Large intestine (tissue), 3 donors: ENCODE measurements around the gene CPB1. TPM values are rescaled to one million over a fixed set of nuclear protein-coding genes. Genes with fewer than 3 reads are reported as not detected.

Source experiments
- DNase-seq, 2 donors: peaks; one replicate each; pipeline versions ENCODE4 v3.0.0 to v3.0.0-alpha.2; 2013
- H3K27ac ChIP-seq: one replicate; pipeline ENCODE4 v1.5.1; 2013; ENCODE audit warnings: low read length
- H3K27me3 ChIP-seq: 2 replicates; pipeline ENCODE4 v1.6.1; 2013; ENCODE audit warnings: low read length; ENCODE audit not compliant: control insufficient read depth, insufficient read depth
- H3K36me3 ChIP-seq: 2 replicates; pipeline ENCODE4 v1.6.1; 2013; ENCODE audit warnings: low read length; ENCODE audit not compliant: control insufficient read depth, insufficient read depth
- H3K4me1 ChIP-seq: one replicate; pipeline ENCODE4 v1.6.1; 2013; ENCODE audit warnings: low read length; ENCODE audit not compliant: control insufficient read depth, insufficient read depth
- H3K4me3 ChIP-seq: one replicate; pipeline ENCODE4 v1.5.1; 2013; ENCODE audit warnings: low read length
- H3K9me3 ChIP-seq: one replicate; pipeline ENCODE4 v1.6.1; 2013; ENCODE audit warnings: mild to moderate bottlenecking, low read depth, low read length, moderate library complexity; ENCODE audit not compliant: control insufficient read depth
- WGBS: methylation state at CpG from one replicate; pipeline ENCODE4 v1.1.5; 2013; ENCODE audit warnings: low lambda C conversion rate; ENCODE audit not compliant: insufficient coverage; 5-methylcytosine and 5-hydroxymethylcytosine counted together
- polyA plus RNA-seq: library from polyadenylated mRNA; unstranded; fragments of 120-200 nt; gene quantifications from one replicate; pipeline ENCODE4 v1.2.1, GENCODE V29; 2013

CPB1 gene
- polyA plus RNA-seq, 1 donor, result 1.9 TPM

- WGBS, result no CpG with 5 or more reads among the region's 1 CpG
- no peaks in the 10 kb centered on the region for H3K9me3 ChIP-seq
- H3K4me3 ChIP-seq, result no peak overlapping the region
- no peaks in the 10 kb centered on the region for H3K27me3 ChIP-seq
- no peak overlapping the region for H3K27ac ChIP-seq
- no peaks in the 10 kb centered on the region for H3K36me3 ChIP-seq
- H3K4me1 ChIP-seq, result no peaks in the 10 kb centered on the region
- DNase-seq, result no peak
Observed at GRCh38 chr3:148796799-148797198, 30.8 kb upstream of the CPB1 start.

- H3K4me1 ChIP-seq, result no peaks in the 10 kb centered on the region
- no peaks in the 10 kb centered on the region for H3K9me3 ChIP-seq
- no peak overlapping the region for H3K27ac ChIP-seq
- no peaks in the 10 kb centered on the region for H3K36me3 ChIP-seq
- 100% methylated on average over 1 of the region's 2 CpGs for WGBS
- no peak overlapping the region for H3K4me3 ChIP-seq
- no peak for DNase-seq
- no peaks in the 10 kb centered on the region for H3K27me3 ChIP-seq
Observed at GRCh38 chr3:148797795-148798194, 29.8 kb upstream of the CPB1 start.

- Histone ChIP-seq H3K27ac (no peak overlapping the region), H3K9me3 (no peaks in the 10 kb centered on the region), H3K4me1 (no peaks in the 10 kb centered on the region), H3K27me3 (no peaks in the 10 kb centered on the region), H3K36me3 (no peaks in the 10 kb centered on the region), H3K4me3 (no peak overlapping the region)
- 88% methylated on average over 1 of the region's 1 CpG for WGBS
- no peak for DNase-seq
Observed at GRCh38 chr3:148800414-148800813, 27.2 kb upstream of the CPB1 start.

- no peak overlapping the region for H3K4me3 ChIP-seq
- H3K4me1 ChIP-seq, result no peaks in the 10 kb centered on the region
- H3K36me3 ChIP-seq, result no peaks in the 10 kb centered on the region
- DNase-seq, result peak in 1 of 2 donors; percentile 11
- H3K27ac ChIP-seq, result no peak overlapping the region
- no CpG with 5 or more reads among the region's 2 CpGs for WGBS
- no peaks in the 10 kb centered on the region for H3K27me3 ChIP-seq
- no peaks in the 10 kb centered on the region for H3K9me3 ChIP-seq
Observed at GRCh38 chr3:148809835-148810234, 17.8 kb upstream of the CPB1 start.

GRCh38 chr3:148815316-148816110, 12.1 kb upstream of the CPB1 start:
- Histone ChIP-seq H3K4me3 (no peak overlapping the region), H3K27me3 (no peaks in the 10 kb centered on the region), H3K27ac (no peak overlapping the region), H3K9me3 (no peaks in the 10 kb centered on the region), H3K4me1 (no peaks in the 10 kb centered on the region), H3K36me3 (no peaks in the 10 kb centered on the region)
- 100% methylated on average over 2 of the region's 11 CpGs for WGBS
- DNase-seq, result no peak

GRCh38 chr3:148816427-148816826, 11.2 kb upstream of the CPB1 start:
- Histone ChIP-seq H3K27me3 (no peaks in the 10 kb centered on the region), H3K4me3 (no peak overlapping the region), H3K36me3 (no peaks in the 10 kb centered on the region), H3K27ac (no peak overlapping the region), H3K4me1 (no peaks in the 10 kb centered on the region), H3K9me3 (no peaks in the 10 kb centered on the region)
- DNase-seq, result no peak
- WGBS, result 100% methylated on average over 1 of the region's 2 CpGs

GRCh38 chr3:148816981-148817525, 10.6 kb upstream of the CPB1 start:
- H3K27me3 ChIP-seq, result no peaks in the 10 kb centered on the region
- DNase-seq, result no peak
- H3K4me3 ChIP-seq, result no peak overlapping the region
- no peak overlapping the region for H3K27ac ChIP-seq
- WGBS, result 80% methylated on average over 1 of the region's 3 CpGs
- no peaks in the 10 kb centered on the region for H3K36me3 ChIP-seq
- no peaks in the 10 kb centered on the region for H3K4me1 ChIP-seq
- H3K9me3 ChIP-seq, result no peaks in the 10 kb centered on the region

GRCh38 chr3:148820361-148821245, 7.0 kb upstream of the CPB1 start:
- no peaks in the 10 kb centered on the region for H3K36me3 ChIP-seq
- WGBS, result 39% methylated on average over 2 of the region's 7 CpGs
- no peaks in the 10 kb centered on the region for H3K27me3 ChIP-seq
- no peak overlapping the region for H3K4me3 ChIP-seq
- H3K9me3 ChIP-seq, result no peaks in the 10 kb centered on the region
- no peak for DNase-seq
- H3K27ac ChIP-seq, result no peak overlapping the region
- H3K4me1 ChIP-seq, result no peaks in the 10 kb centered on the region

GRCh38 chr3:148823026-148823425, 4.6 kb upstream of the CPB1 start:
- Histone ChIP-seq H3K4me3 (no peak overlapping the region), H3K9me3 (no peaks in the 10 kb centered on the region), H3K27ac (no peak overlapping the region), H3K27me3 (no peaks in the 10 kb centered on the region), H3K36me3 (no peaks in the 10 kb centered on the region), H3K4me1 (no peaks in the 10 kb centered on the region)
- DNase-seq, result no peak
- WGBS, result 80% methylated on average over 1 of the region's 1 CpG

GRCh38 chr3:148825476-148825875, 2.1 kb upstream of the CPB1 start:
- H3K4me3 ChIP-seq, result no peak overlapping the region

More at GRCh38 chr3:148825476-148825875, 2.1 kb upstream of the CPB1 start:
- Histone ChIP-seq H3K9me3 (no peaks in the 10 kb centered on the region), H3K27ac (no peak overlapping the region), H3K4me1 (no peaks in the 10 kb centered on the region), H3K36me3 (no peaks in the 10 kb centered on the region), H3K27me3 (no peaks in the 10 kb centered on the region)
- no peak for DNase-seq
- WGBS, result no CpG with 5 or more reads among the region's 3 CpGs
